Measurements from ENCODE around the gene DYRK2.

The DYRK2 gene

DNA sequence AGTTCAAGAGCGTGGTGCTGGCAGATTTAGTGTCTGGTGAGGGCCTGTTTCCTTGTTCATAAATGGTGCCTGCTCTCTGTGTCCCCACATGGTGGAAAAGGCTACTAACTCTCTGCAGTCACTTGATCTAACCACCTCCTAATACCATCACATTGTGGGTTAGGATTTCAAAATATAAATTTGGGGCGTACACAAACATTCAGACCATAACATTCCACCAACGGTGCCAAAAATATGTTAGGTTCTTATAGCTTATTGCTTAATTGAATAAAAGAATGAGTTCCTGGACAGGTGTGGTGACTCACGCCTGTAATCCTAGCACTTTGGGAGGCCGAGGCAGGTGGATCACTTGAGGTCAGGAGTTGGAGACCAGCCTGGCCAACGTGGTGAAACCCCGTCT lies 3.4 kb upstream of the DYRK2 start:
- DNase-seq (ENCODE audit: extremely low read depth in 1 of 2, low read depth in 1 of 2): no peak

DNA sequence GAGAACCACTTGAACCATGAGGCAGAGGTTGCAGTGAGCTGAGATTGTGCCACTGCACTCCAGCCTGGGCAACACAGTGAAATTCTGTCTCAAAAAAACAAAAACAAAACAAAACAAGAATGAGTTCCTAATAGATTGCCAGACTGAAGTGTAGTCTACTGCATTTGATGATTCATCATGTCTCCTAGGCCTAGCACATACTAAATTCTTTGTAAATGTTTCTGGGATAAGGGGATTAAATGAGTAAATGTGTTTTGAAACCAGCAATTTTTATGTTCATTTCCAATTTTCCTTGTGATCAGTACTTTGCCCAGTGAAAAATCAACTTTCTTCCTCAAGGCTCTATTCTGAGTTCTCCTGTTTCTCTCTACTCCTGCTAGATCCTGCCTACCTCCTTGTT lies 2.9 kb upstream of the DYRK2 start:
- DNase-seq (ENCODE audit: extremely low read depth in 1 of 2, low read depth in 1 of 2): no peak

DNA sequence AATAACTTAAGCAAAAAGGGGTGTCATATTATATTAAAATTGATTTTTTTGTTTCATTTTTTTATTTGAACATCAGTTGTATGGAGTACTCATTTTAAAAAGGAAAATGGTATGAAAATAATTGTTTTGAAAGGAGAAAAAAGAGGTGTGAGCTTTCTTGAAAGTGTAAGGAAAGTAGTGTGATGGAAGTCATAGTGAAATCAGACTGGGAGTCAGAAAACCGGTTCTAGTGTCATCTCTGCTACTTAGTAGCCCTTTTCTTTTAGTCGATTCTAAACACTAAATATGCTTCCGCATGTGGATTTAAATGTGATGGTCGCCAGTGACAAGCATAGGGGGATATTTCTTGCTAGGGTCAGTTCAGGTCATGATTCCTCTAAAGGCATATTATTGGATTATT lies 1.8 kb upstream of the DYRK2 start:
- no peak for DNase-seq (ENCODE audit: extremely low read depth in 1 of 2, low read depth in 1 of 2)

GRCh38 chr12:67647181-67647798 lies 1.3 kb upstream of the DYRK2 start:
- no peak for DNase-seq (ENCODE audit: extremely low read depth in 1 of 2, low read depth in 1 of 2)

DNA sequence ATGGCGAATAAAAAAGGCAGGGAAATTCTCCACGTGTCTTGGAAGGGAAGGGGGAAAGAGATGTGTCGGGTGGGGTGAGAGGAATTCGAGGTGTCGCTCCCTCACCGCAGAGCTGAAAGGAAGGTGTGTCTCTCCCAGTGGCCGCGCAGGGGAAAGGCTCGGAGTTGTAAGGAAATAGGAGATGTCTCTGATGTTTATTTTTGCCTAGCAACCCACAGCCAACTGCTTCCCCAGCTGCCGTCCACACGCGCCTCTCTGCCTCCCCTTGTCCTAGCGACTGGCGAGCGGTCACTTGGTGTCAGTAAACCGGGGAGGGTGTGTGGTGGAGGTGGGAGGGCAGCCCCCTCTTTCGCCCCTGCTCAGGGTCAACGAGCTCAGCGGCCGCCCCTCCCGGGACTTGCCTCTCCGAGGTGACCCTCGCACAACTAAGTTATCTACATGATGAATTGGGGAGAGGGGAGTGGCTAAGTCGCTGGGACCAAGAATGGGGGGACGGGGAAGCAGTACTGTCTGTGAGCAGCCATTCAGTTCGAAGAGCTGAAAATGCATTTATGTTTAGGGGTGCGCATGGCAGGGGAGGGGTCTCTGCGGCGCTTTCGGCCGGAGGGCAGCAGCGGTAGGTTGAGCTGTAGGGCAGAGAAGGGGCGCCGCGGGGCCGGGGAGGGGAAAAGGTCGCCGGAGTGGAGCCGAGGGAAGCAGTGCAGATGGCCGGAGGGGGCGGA lies 585 bp upstream of the DYRK2 start:
- no peak for DNase-seq (ENCODE audit: extremely low read depth in 1 of 2, low read depth in 1 of 2)

DNA sequence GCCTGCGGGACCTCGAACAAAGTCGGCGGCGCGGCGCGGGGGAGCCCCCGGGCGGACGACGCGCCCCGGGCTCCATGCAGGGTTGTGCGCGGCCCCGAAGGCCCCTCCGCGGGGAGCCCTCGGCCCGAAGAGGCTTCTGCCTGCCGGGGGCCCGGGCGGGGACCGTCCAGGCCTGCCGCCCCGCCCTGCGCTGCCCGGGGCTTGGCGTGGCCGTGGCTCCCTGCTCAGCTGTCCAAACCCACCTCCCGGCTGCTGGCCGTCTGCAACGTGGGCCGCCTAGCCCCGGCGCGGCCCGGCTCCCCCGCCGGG lies 670 bp downstream of the DYRK2 start:
- DNase-seq (ENCODE audit: extremely low read depth in 1 of 2, low read depth in 1 of 2): no peak

- no peak for DNase-seq (ENCODE audit: extremely low read depth in 1 of 2, low read depth in 1 of 2)
Measured at GRCh38 chr12:67649570-67650387, 1.2 kb downstream of the DYRK2 start.

DNA sequence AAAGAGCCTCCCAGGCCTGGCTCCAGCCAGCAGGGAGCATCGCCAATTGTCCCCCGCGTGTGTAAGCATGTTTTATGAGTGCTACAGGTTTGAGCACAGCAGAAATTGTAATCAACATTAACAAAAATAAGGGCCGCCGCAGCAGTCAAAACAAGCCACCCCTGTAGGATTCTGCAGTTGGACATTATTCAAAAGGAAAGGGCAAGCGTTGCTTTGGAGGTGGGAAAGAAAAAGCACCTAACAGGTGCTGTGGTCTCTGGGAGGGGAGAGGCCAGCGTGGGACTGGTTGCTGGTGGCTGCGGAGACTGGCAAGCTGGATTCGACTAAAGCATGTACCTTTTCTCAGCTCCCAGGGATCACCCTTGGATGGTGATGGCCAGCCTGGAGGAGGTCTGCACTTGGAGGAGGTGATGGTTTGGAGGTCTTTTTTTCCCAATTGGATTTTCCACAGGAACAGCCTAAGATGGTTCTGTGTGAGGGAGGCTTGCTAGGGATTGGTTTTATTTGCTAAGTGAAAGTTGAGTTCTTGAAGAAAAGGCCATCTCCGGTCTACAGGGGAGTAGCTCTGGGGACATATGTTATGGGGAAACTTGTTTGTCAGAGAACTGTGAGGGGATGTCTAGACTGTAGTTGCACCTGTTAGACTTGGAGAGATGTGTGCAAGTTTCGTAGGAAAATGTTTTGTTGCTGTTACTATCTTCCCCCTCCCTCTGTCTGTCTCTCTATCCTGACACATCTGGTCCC lies 2.0 kb downstream of the DYRK2 start:
- no peak for DNase-seq (ENCODE audit: extremely low read depth in 1 of 2, low read depth in 1 of 2)

DNA sequence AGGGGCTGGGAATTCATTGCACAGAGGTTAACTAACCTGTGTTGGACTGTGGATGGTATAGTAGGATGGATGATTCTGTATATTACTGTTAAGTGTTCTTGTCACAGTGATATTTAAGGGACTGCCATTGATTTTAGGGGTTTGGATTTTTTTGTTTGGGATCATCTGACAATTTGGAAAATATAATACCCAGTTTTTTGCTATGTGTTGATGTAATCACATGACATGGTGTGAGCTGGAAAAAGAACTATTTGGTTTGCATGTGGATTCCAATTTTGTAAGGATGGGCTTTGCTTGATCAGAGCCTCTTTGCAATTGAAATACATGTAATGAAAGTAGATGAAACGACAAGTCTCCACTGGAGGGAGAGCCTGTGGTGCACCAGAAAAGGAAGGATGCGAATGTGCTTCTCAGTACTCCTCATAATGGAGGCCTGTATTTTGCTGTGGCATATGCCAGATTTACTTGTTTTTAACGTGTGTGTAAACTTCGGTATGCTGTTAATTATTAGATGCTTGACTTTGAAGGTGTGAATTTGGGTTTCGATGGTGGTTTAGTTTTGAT lies 2.7 kb downstream of the DYRK2 start:
- DNase-seq (ENCODE audit: extremely low read depth in 1 of 2, low read depth in 1 of 2): no peak

GRCh38 chr12:67655829-67656228 lies 7.3 kb downstream of the DYRK2 start:
- DNase-seq (ENCODE audit: extremely low read depth in 1 of 2, low read depth in 1 of 2): no peak

DNA sequence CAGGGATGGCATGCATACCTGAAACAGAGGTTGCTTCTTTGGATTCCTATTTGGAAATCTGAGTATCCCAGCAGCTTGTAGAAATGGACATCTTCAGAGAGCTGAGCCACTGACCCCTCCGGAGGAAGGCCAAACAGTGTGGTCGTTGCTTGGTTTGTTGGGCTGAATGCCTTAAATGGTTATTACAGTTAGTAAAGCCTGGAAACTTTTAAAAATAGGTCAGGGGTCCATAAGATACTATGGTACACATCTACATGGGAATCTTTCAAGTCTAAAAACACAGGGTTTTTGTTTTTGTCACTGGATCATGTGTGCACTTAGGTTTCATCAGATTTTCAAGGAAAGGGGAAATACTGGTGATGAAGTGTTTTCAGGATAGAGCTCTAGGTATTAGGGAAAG lies 7.7 kb downstream of the DYRK2 start:
- no peak for DNase-seq (ENCODE audit: extremely low read depth in 1 of 2, low read depth in 1 of 2)

GRCh38 chr12:67658486-67658885 lies 9.9 kb downstream of the DYRK2 start:
- DNase-seq (ENCODE audit: extremely low read depth in 1 of 2, low read depth in 1 of 2): no peak

GRCh38 chr12:67659292-67659691 lies 10.7 kb downstream of the DYRK2 start:
- no peak for DNase-seq (ENCODE audit: extremely low read depth in 1 of 2, low read depth in 1 of 2)

GRCh38 chr12:67661311-67662021 lies 12.9 kb downstream of the DYRK2 start:
- DNase-seq (ENCODE audit: extremely low read depth in 1 of 2, low read depth in 1 of 2): no peak

DNA sequence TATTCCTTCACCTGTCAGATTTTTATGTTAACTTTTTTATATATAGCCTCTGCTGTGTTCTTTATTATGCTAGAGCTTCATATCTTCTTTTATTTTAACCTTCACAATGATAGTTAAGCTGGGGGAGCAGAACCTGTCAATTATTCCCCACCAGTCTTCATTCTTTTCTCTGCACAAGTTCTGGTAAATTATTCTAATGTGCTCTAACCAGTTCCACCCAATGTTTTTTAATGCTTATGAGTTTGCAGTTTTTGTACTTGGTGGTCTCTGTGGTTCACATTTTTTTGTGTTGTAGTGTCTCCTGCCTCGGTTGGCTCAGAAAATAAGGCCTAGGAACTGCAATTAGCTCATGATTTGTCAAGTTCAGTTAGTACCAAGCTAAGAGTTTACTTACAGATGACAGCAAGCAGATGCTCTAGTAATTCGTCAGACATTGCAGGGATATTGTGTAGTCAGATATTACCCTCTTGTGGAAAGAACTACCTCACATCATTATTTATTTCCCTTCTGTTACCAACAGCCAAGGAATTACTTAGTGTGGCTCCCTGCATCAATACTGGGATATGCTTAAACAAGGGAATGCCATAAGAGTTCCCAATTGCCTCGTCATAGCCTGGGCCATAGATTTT lies 14.5 kb downstream of the DYRK2 start:
- DNase-seq (ENCODE audit: extremely low read depth in 1 of 2, low read depth in 1 of 2): no peak

DNA sequence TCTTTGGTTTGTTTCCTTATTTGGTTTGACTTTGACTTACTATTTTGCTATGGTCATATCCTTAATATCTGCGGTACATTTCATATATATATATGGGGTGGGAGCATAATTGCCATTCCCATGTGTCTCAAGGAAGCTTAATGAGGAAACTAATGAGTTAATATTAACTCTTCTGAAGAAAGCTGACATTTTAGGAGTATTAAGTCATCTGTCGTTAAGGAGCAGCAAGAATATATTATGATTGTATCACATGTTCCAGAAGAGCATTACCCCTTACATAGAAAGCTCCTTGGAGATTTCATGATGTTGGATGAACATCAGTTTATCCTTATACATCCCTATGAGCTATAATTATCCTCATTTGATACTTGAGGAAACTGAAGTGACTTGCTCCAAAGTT lies 15.6 kb downstream of the DYRK2 start:
- no peak for DNase-seq (ENCODE audit: extremely low read depth in 1 of 2, low read depth in 1 of 2)

- DNase-seq (ENCODE audit: extremely low read depth in 1 of 2, low read depth in 1 of 2): no peak
Measured at GRCh38 chr12:67665679-67666078, 17.1 kb downstream of the DYRK2 start.

DNA sequence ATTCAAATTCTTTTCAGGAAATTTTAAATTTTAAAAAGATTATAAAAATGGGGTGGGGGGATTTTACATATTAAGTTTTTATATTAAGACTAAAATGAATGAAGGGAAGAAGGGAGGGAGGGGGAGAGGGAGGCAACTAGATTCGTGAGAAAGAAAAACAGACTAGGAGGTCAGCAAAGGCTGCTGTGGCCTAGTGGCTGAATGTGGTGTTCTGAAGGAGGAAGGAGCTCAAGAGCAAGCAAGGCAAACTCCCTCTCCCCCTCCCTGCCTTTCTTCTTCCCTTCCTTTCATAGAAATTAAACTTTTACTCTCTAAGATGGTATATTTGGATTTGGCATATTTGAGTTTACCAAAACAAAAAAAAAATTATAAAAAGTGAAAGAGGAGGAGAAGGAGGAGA lies 18.1 kb downstream of the DYRK2 start:
- no peak for DNase-seq (ENCODE audit: extremely low read depth in 1 of 2, low read depth in 1 of 2)

DNA sequence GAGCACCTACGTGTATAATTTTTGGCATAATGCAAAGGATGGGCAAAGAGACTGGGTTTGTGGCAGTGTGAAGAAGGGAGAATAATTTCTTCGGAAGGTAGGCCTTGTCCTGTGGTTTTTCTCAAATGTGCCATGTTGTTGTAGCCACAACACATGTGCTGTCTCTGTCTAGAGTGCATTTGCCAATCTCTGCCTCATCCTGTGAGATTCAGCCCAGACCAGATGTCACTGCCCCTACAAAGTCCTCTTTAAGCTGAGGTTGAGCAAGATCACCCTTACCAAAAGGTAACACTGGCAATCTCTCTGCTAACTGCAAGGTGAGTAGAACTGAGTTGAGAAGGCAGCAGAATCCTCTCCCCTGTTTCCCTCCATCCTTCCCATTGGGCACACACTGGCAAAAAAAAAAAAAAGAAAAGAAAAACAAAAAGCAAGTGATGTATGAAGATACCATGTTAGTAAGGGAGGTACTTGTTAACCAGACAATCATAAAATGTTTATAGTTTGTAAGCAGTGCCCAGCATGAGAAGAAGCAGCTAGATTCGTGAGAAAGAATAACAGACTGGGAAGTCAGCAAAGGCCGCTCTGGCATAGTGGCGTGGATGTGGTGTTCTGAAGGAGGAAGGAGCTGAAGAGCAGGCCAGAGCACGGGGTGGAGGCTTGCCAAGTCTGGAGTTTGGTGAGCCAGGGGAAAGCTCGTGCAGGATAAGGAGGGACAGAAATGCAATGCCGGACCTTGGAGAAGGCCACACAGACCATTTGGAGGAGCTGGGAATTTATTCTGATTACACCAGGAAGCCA lies 18.9 kb downstream of the DYRK2 start:
- no peak for DNase-seq (ENCODE audit: extremely low read depth in 1 of 2, low read depth in 1 of 2)

All from stimulated activated CD8-positive, alpha-beta memory T cell treated with anti-CD3 and anti-CD28 coated beads, Interleukin-7, amount 100 ng/mL, for 48 hours (primary cell).